HFF-Myc (cell line): ENCODE results near the gene PIK3C2A.
"Not testable (repeated sequence)": the region's sequence is repeated elsewhere in the genome, so short reads cannot be mapped to it uniquely, and the experiment has no call there.

Experiments used
- DNase-seq: peaks from one replicate; pipeline ENCODE4 v3.0.0-alpha.2; 2011; ENCODE audit warnings: low read depth; ENCODE audit errors: extremely low read depth
- H3K4me3 ChIP-seq: replicated peaks from 2 replicates; pipeline ENCODE4 v1.5.1; 2011; ENCODE audit warnings: low read depth, mild to moderate bottlenecking, control low read depth, low read length
- TF ChIP-seq, protein P1 (sequence below): IDR thresholded peaks from 2 replicates; pipeline ENCODE4 v1.5.1; 2012; ENCODE audit warnings: mild to moderate bottlenecking, low read depth, low read length, control low read depth; ENCODE audit errors: missing control alignments

Gene PIK3C2A

DNA sequence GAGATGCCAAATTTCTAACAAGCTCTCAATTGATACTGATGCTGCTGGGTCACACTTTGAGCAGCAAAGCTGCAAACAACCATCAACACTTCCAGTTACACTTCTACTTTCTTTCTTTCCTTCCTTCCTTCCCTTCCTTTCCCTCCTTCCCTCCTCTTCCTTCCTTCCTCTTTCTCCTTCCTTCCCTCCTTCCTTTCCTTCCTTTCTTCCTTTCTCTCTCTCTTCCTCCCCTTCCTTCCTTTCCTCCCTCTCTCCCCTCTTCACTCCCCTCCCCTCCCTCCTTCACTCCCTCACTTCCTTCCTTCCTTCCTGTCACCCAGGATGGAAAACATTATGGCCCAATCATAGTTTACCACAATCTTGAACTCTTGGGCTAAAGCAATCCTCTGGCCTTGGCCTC is 33.0 kb upstream of the PIK3C2A start:
- TF ChIP-seq, protein P1, sequence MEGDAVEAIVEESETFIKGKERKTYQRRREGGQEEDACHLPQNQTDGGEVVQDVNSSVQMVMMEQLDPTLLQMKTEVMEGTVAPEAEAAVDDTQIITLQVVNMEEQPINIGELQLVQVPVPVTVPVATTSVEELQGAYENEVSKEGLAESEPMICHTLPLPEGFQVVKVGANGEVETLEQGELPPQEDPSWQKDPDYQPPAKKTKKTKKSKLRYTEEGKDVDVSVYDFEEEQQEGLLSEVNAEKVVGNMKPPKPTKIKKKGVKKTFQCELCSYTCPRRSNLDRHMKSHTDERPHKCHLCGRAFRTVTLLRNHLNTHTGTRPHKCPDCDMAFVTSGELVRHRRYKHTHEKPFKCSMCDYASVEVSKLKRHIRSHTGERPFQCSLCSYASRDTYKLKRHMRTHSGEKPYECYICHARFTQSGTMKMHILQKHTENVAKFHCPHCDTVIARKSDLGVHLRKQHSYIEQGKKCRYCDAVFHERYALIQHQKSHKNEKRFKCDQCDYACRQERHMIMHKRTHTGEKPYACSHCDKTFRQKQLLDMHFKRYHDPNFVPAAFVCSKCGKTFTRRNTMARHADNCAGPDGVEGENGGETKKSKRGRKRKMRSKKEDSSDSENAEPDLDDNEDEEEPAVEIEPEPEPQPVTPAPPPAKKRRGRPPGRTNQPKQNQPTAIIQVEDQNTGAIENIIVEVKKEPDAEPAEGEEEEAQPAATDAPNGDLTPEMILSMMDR = no peak
- DNase-seq = no peak
- no peak overlapping the region for H3K4me3 ChIP-seq

GRCh38 chr11:17239927-17240326 is 32.1 kb upstream of the PIK3C2A start:
- H3K4me3 ChIP-seq, DNase-seq: not testable (repeated sequence)

DNA sequence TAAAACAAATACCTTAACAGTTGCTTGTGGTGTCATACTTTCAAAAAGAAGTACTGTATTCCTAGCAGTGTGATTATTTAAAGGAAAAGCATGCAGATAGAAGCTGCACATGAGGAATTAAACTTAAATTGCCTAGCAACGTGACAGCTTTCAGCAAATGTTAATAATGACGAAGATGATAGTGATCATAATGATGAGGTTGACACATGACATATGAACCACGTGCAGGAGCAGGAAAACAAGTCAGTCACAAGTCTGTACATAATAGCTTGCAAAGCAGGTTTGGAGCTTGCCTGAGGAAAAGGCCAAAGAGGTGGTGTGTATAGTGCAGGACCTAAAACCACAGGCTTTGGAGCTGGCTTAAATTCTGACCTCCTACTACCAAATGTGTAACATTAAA is 30.6 kb upstream of the PIK3C2A start:
- no peak overlapping the region for H3K4me3 ChIP-seq
- DNase-seq = no peak
- TF ChIP-seq, protein P1 = no peak

GRCh38 chr11:17233101-17233500 is 25.3 kb upstream of the PIK3C2A start:
- no peak for DNase-seq
- TF ChIP-seq, protein P1 = no peak
- H3K4me3 ChIP-seq = no peak overlapping the region

GRCh38 chr11:17230867-17231851 is 23.4 kb upstream of the PIK3C2A start:
- no peak for DNase-seq
- no peak overlapping the region for H3K4me3 ChIP-seq
- TF ChIP-seq, protein P1 = no peak

GRCh38 chr11:17229481-17230152 is 21.8 kb upstream of the PIK3C2A start:
- no peak overlapping the region for H3K4me3 ChIP-seq
- TF ChIP-seq, protein P1 = no peak
- no peak for DNase-seq

GRCh38 chr11:17228186-17228925 is 20.6 kb upstream of the PIK3C2A start:
- not testable (repeated sequence) for H3K4me3 ChIP-seq, DNase-seq
